ENCODE data around the gene SAMD14.

The SAMD14 gene

DNA sequence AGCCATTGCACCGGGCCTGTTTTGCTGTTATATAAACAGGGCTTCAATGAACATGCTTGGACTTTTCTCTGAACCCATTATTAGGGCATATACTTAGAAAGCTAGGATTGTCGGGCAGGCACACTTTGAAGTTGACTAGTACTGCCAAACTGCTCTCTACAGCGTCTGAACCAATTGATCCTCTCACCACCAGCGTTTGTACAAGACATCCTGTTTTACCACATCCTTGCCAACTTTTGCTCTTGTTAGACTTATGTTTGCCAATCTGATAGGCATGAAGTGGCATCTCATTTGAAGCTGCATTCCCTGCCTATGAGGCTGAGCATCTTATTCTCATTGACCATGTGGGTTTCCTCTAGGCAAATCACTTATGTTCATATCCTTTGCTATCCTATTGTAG lies 27.9 kb upstream of the SAMD14 start:
- ATAC-seq (ENCODE audit: low read depth) (no peak), DNase-seq (ENCODE audit: low spot score in 2 of 2) (no peak)
- no peaks in the 10 kb centered on the region for H3K36me3 Mint-ChIP-seq
- no peaks in the 10 kb centered on the region for H3K9me3 Mint-ChIP-seq
- no peak overlapping the region for H3K27ac Mint-ChIP-seq
- H3K27me3 Mint-ChIP-seq = no peaks in the 10 kb centered on the region
- H3K4me1 Mint-ChIP-seq = peaks cover 28% of the 10 kb centered on the region
- no peak overlapping the region for H3K4me3 Mint-ChIP-seq

DNA sequence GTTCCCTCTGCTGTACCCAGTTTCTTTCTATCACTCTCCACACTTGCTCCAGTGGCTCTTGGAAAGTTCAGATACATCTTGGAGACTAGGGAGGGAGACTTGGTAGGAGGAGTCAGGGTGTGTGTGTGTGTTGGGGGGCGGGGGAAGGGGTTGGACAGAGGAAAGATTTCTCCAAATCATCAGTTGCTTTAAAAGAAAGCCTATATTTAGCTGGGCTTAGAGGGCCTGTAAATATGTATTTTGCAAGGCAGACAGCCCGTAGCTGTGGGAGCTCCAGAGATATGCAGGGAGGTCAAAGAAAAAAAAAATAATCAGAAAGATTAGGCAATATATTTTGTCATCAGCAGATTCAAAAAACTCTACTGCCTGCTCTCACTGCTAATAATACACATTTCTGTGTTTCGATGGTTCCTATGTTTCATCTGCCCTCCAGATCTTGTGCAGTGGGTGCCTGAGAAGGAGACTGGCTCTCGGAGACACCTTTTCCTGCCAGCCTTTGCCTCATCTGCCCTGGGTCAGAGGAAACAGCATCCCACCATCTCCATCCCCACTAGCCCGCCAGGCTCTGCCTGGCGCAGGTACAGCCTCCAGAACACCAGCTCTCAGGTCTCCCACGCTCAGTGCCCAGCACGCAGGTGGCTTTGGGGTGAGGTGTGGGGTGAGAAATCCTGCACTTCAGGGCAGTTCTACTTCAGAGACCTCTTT lies 25.3 kb upstream of the SAMD14 start:
- no peak overlapping the region for H3K27ac Mint-ChIP-seq
- no peaks in the 10 kb centered on the region for H3K27me3 Mint-ChIP-seq
- H3K9me3 Mint-ChIP-seq = no peaks in the 10 kb centered on the region
- ATAC-seq (ENCODE audit: low read depth) = no peak
- H3K4me3 Mint-ChIP-seq = no peak overlapping the region
- peaks cover 15% of the 10 kb centered on the region for H3K4me1 Mint-ChIP-seq
- no peaks in the 10 kb centered on the region for H3K36me3 Mint-ChIP-seq
- DNase-seq (ENCODE audit: low spot score in 2 of 2) = no peak

DNA sequence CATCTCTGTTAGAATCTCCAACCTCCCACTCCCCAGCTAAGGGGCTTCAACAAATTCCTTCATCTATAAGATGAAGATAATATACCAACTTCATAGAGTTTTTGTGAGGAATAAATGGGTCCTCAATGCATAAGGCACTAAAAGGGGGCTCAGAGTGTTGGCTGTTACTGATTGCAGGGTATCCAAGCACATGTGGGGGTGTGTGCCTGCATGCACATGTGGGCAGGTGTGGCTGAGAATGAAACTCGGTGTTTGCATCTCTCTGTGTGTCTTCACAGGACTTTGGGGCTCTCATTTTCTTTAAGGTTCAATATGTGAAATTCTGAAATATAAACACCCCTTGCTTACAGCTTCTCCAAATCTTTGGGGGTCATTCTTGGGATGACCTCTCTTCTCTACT lies 24.6 kb upstream of the SAMD14 start:
- no peak overlapping the region for H3K27ac Mint-ChIP-seq
- no peaks in the 10 kb centered on the region for H3K36me3 Mint-ChIP-seq
- H3K4me3 Mint-ChIP-seq = no peak overlapping the region
- no peaks in the 10 kb centered on the region for H3K27me3 Mint-ChIP-seq
- ATAC-seq (ENCODE audit: low read depth) (no peak), DNase-seq (ENCODE audit: low spot score in 2 of 2) (no peak)
- no peaks in the 10 kb centered on the region for H3K9me3 Mint-ChIP-seq
- H3K4me1 Mint-ChIP-seq = peaks cover 15% of the 10 kb centered on the region

DNA sequence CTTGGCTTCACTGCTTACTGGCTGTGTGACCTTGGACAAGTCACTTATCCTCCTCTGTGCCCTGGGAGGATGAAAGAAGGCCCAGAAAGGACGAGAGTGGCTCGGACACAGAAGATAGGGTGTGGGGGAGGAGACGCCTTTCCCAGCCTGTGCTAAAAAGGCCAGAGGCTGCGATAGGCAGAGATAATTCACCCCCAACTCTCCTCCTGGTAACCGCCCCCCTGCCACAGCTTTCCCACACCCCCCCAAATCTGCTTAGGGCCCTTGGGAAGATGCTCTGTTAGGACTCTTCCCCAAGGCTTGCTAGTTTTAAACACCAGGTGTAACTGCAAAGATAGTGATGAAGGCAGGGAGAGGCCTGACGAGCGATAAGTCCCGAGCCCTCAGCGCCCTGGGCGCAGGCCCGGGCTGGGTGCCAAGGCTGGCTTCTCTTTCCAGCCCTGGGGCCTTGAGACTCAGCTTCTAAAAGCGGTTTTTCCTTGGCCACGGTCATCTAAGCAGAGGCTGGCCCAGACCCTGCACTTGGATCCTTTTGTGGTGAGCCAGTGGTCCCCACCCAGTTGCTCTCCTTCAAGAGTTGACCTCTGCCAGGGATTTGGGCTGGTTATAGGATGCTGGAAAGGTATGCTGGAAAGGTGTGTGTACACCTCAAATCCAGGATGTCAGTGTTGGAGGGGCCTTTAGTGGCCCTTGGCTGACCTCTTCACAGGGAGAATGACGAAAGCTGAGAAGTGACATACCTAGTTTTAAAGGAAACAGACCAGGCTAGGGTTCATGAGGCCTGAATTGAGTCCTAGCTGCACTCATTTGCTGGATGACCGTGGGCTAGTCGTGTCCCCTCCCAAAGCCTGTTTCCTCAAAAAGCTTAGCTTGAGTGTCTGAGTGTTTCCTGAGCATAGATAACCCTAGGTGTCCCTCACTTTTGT lies 24.0 kb upstream of the SAMD14 start:
- ATAC-seq (ENCODE audit: low read depth) = no peak
- Mint-ChIP-seq H3K4me1 (peaks cover 15% of the 10 kb centered on the region), H3K9me3 (no peaks in the 10 kb centered on the region), H3K4me3 (no peak overlapping the region), H3K27ac (no peak overlapping the region), H3K27me3 (no peaks in the 10 kb centered on the region), H3K36me3 (peaks cover 2% of the 10 kb centered on the region)
- DNase-seq (ENCODE audit: low spot score in 2 of 2) = no peak

DNA sequence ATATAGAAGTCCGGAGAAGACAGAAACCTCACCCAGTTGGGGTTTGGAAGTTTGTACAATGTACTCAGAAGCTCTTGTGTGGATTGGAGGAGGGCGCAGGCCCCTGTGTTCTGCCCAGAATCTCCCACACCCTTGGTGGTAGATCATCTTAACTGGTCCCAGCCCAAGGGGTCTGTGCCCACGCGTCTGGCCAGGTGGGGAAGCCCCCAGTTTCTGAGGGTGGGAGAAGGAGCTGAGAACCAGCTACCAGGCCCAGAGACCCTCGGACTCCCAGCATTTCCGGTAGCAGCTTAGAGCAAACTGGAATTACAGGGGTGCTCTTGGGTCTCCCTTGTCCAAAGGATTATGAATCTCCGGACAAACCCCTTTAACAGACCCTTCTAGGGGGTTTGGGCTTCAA lies 22.8 kb upstream of the SAMD14 start:
- Mint-ChIP-seq H3K4me3 (no peak overlapping the region), H3K4me1 (peaks cover 14% of the 10 kb centered on the region), H3K27me3 (no peaks in the 10 kb centered on the region), H3K36me3 (peaks cover 4% of the 10 kb centered on the region), H3K9me3 (no peaks in the 10 kb centered on the region), H3K27ac (no peak overlapping the region)
- DNase-seq (ENCODE audit: low spot score in 2 of 2) (no peak), ATAC-seq (ENCODE audit: low read depth) (no peak)

DNA sequence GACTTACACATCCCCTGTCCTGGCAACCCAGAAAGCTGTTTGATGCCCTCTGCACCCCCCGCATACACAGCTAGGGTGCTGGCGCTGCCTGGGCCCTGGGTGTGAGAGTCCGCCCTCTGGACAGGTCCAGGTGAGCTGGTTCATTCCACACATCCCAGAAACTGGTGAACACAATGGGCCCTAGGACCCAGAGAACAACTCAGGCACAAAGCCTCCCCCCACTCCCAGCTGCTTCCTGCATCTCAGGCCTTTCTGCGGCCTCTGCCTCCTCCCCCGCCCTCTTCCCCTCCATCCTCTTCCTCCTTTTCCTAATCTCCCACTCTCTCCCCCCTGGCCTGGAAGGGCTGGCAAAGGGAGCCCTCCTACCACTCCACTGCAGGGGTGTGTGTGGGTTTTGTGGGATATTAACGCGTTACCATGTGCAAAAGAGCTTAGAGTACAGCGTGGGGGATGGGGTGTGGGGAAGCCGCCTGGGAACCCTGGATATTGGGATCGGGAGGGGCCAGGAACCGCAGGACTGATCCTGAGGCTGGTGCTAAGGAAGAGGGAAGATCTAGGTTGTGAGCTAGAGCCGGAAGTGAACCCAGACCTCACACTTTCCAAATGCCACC lies 22.1 kb upstream of the SAMD14 start:
- peaks cover 19% of the 10 kb centered on the region for H3K4me1 Mint-ChIP-seq
- DNase-seq (ENCODE audit: low spot score in 2 of 2) = peak; percentile 38 to 60
- no peaks in the 10 kb centered on the region for H3K9me3 Mint-ChIP-seq
- peak overlapping the region; percentile 94 for H3K4me3 Mint-ChIP-seq
- H3K27ac Mint-ChIP-seq = peak overlapping the region; percentile 80
- no peaks in the 10 kb centered on the region for H3K27me3 Mint-ChIP-seq
- peaks cover 8% of the 10 kb centered on the region for H3K36me3 Mint-ChIP-seq
- ATAC-seq (ENCODE audit: low read depth) = peak; percentile 20

DNA sequence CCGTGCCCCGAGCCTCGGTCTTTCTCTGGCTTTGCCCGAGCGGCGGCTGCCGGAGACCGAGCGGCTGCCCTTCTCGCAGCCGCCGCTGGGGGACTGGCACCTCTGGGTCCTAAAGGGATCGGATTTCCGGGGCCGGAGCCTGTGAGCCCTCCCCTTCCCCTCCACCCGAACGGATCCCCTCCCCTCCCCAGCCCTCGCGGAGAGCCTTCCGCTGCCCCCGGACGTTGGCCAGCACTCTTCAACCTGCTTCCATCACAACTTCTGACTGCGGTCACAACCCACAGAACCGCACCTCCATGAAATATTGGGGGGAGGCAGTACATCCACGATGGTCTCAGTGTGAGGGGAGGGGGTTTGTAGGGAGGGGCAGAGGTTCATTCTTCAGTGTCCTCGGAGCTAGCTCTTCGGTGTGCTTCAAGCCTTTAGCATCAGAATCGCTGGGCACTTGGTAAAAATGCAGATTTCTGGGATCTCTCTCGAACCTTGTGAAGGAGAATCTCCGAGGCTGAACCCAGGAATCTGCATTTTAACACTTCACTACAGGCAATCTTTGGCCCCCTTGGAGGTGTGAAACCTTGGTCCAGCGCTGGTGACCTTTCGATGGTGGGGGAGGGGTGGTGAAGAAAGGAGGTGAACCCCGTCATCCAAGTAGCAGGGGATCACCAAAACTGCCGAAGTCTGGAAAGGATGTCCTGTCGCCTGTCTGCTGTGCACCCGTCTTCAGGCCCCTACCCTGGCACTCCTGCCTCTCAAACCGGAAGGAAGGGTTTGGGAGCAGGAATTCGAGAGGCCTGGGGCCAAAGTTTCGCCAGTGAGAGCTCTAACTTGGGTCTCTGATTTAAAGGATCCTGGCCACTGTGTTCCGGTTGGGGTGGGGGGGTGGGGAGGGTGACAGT lies 21.3 kb upstream of the SAMD14 start:
- H3K4me1 Mint-ChIP-seq = peaks cover 26% of the 10 kb centered on the region

DNA sequence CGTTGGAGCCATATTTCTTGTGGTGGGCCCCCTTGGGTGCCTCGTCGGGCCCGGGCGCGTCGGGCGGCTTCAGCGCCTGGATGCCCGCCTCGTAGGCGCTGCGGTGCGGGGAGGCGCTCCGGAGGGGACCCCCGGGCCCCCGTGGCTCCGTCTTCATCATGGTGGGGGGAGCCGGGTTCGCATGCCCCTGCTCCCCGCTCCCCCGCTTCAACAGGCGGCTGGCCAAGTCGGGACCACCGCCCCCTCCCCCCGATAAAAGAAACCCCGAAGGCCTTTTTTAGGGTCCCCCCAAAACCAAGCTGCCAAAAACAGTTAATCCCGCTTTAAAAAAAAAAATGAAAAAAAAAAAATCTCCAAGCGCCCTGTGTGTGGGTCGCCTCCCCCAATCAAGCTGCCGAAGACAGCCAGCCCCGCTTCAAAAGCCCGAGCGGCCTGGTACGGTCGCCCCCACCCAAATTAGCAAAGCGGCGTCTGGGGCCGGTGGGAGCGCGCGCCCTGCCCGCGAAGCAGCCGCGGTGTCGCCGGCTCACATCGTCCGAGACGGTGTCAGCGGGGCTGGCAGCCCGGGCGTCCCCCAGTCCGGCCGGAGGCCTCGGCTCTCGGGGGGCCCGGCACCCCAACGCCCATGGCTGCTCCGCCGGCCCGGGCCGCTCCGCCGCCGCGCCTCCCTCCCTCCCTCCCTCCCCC lies 20.5 kb upstream of the SAMD14 start, which contains the start of gene PPP1R9B:
TSS of gene PPP1R9B (minus strand) at position 324 of the 687 bp plus-strand sequence. CDS start at position 160, 164 bp downstream.
- Mint-ChIP-seq H3K27me3 (no peaks in the 10 kb centered on the region), H3K4me1 (peaks cover 31% of the 10 kb centered on the region), H3K9me3 (no peaks in the 10 kb centered on the region), H3K4me3 (peak within 1 kb of the TSS; percentile 97), H3K36me3 (peaks cover 14% of the 10 kb centered on the region), H3K27ac (peak within 1 kb of the TSS; percentile 92)
- DNase-seq (ENCODE audit: low spot score in 2 of 2) (no peak), ATAC-seq (ENCODE audit: low read depth) (no peak)

More for the DNA sequence above, 21.3 kb upstream of the SAMD14 start:
- peak; percentile 46 for ATAC-seq (ENCODE audit: low read depth)
- Mint-ChIP-seq H3K36me3 (peaks cover 10% of the 10 kb centered on the region), H3K27ac (peak overlapping the region; percentile 80), H3K4me3 (peak overlapping the region; percentile 94), H3K9me3 (no peaks in the 10 kb centered on the region), H3K27me3 (no peaks in the 10 kb centered on the region)
- DNase-seq (ENCODE audit: low spot score in 2 of 2) = peak; percentile 77 to 78

DNA sequence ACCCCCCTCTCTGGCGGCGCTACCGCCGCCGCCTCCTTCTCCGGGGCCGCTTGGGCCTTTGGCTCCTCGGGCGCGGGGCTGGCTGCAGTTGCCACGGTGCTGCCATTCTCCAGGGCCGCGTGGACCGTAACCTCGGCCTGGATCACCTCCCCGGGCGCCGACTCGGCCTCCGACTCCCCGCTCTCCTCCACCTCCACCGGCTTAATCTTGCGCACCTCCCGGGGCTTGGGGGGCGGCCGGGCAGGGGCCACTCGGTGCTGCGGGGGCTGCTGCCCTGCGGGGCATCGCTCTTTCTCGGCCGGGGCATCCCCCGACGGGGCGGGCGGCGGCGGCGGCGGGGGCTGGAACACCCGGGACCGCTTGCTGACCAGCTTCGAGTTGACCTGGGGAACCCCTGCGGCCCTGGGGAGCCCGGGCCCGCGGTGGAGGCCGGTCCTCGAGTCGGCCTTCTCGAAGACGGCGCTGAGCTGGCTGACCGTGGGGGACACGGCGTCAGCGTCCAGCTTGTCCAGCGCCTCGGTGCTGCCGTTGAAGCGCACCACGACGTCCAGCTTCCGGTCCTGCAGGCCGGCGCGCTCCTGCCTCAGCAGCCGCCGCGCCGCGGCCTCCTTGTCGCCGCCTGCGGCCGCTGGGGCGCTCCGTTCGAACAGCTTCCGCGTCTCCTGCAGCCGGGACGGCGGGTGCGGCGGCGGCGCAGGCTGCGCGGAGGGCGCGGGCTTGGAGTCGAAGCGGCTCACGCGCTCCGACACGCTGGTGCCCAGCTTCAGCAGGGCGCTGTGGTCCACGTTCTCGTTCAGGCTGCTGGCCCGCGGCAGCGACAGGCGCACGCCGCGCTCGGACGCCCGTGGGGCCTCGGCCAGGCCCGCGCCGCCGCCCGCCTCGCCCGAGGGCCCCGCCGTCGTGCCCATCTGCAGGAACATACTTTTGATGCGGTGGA lies 19.7 kb upstream of the SAMD14 start:
- DNase-seq (ENCODE audit: low spot score in 2 of 2) = peak; percentile 39 to 55
- Mint-ChIP-seq H3K4me3 (peak overlapping the region; percentile 97), H3K9me3 (no peaks in the 10 kb centered on the region), H3K27ac (peak overlapping the region; percentile 92), H3K36me3 (peaks cover 17% of the 10 kb centered on the region), H3K4me1 (peaks cover 32% of the 10 kb centered on the region), H3K27me3 (no peaks in the 10 kb centered on the region)
- ATAC-seq (ENCODE audit: low read depth) = no peak

DNA sequence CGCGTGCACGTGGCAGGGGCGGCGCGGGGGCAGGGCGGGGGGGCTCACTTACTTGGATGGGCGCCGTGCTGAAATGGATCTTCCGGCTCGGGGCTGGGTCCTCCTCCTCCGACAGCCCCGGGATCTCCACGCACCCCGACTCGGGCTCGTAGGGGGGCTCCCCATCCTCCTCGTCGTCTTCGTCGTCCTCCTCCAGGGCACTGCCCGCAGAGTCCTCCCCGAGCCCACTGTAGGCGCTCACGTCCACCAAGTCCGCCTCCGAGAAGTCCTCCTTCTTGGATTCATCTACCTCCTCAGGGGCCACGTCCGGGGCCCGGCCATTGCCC lies 19.1 kb upstream of the SAMD14 start:
- H3K4me1 Mint-ChIP-seq = peaks cover 34% of the 10 kb centered on the region
- H3K36me3 Mint-ChIP-seq = peaks cover 24% of the 10 kb centered on the region

DNA sequence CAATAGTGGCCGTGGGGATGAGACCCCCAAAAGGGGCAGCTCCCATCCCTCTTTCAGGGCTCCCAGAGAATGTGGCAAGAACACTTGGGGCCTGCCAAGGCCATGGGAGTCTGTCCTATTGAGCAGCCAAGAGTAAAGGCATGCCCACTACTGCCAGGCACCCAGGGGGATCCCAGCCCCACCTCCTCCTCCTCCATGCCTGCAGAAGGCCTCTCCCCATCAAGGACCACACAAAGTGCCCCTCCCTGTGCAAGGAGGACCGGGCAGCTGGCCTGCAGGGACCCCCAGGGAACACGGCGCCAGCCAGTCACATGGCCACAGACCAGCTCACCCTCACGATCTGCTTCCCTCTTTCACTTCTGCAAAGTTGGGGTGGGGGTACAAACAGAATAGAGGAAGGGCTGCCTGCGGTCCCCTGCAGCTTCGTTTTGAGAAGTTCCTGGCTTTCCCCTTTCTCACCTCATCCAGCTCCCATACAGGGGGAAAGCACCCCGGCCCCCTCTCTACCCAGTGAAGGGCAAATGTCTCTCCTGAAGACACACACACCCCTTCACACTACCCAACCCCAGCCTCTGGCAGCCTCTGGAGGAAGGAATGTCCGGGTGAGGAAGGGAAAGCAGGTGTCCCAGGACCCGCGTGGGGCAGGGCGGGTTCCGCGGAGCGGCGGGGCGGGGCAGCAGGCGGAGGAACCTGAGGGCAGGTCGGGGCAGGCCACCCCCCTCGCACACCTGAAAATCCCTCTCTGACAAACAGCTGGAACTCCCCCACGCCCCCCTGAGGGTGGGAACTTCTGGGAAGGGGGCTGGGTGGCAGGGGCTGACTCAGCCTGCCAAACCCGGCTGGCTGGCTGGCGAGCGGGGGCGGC lies 18.5 kb upstream of the SAMD14 start:
- no peaks in the 10 kb centered on the region for H3K27me3 Mint-ChIP-seq
- DNase-seq (ENCODE audit: low spot score in 2 of 2) (peak; percentile 74 to 86), ATAC-seq (ENCODE audit: low read depth) (peak; percentile 74)
- H3K9me3 Mint-ChIP-seq = no peaks in the 10 kb centered on the region
- peak overlapping the region; percentile 92 for H3K27ac Mint-ChIP-seq
- peak overlapping the region; percentile 97 for H3K4me3 Mint-ChIP-seq
- peaks cover 24% of the 10 kb centered on the region for H3K36me3 Mint-ChIP-seq
- H3K4me1 Mint-ChIP-seq = peaks cover 40% of the 10 kb centered on the region

More for the DNA sequence above, 19.1 kb upstream of the SAMD14 start:
- H3K27me3 Mint-ChIP-seq = no peaks in the 10 kb centered on the region
- H3K4me3 Mint-ChIP-seq = peak overlapping the region; percentile 97
- H3K9me3 Mint-ChIP-seq = no peaks in the 10 kb centered on the region
- peak overlapping the region; percentile 92 for H3K27ac Mint-ChIP-seq
- DNase-seq (ENCODE audit: low spot score in 2 of 2) (peak in 1 of 2 donors; percentile 38), ATAC-seq (ENCODE audit: low read depth) (no peak)

All from memory B cell (primary cell).